ENCODE measurements around the gene AKAP6. TPM values are rescaled to one million over a fixed set of nuclear protein-coding genes. Genes with fewer than 3 reads are reported as not detected.
A peak's percentile ranks its signal among the peaks of the same experiment; 100 is the strongest.

AKAP6 gene
- total and polyA plus RNA-seq, 5 donors: 15.8 to 138 (median 115) TPM

GRCh38 chr14:32627545-32628298 lies 298.6 kb downstream of the AKAP6 start:
- DNase-seq: no peak
- intact Hi-C loops (cut with DNase I): no loop called here
- Histone ChIP-seq H3K4me1 (ENCODE audit: control insufficient read depth, insufficient read depth, low read length) (peaks cover under 1% of the 10 kb centered on the region), H3K4me3 (ENCODE audit: low read length) (no peak overlapping the region), H3K27me3 (ENCODE audit: control insufficient read depth, insufficient read depth) (no peaks in the 10 kb centered on the region), H3K27ac (ENCODE audit: low read length) (no peak overlapping the region), H3K9me3 (ENCODE audit: control insufficient read depth, low read length) (no peaks in the 10 kb centered on the region)
- WGBS: 82% methylated on average over 4 of the region's 4 CpGs
- ATAC-seq: no peak

GRCh38 chr14:32629236-32629635 lies 300.1 kb downstream of the AKAP6 start:
- Histone ChIP-seq H3K4me3 (ENCODE audit: low read length) (no peak overlapping the region), H3K9me3 (ENCODE audit: control insufficient read depth, low read length) (no peaks in the 10 kb centered on the region), H3K27ac (ENCODE audit: low read length) (no peak overlapping the region), H3K27me3 (ENCODE audit: control insufficient read depth, insufficient read depth) (no peaks in the 10 kb centered on the region), H3K4me1 (ENCODE audit: control insufficient read depth, insufficient read depth, low read length) (no peaks in the 10 kb centered on the region)
- intact Hi-C loops (cut with DNase I): no loop called here
- ATAC-seq (no peak), DNase-seq (no peak)
- 53% methylated on average over 3 of the region's 3 CpGs for WGBS

- Histone ChIP-seq H3K4me1 (ENCODE audit: control insufficient read depth, insufficient read depth, low read length) (no peaks in the 10 kb centered on the region), H3K9me3 (ENCODE audit: control insufficient read depth, low read length) (no peaks in the 10 kb centered on the region), H3K27ac (ENCODE audit: low read length) (no peak overlapping the region), H3K4me3 (ENCODE audit: low read length) (no peak overlapping the region), H3K27me3 (ENCODE audit: control insufficient read depth, insufficient read depth) (no peaks in the 10 kb centered on the region)
- no peak for ATAC-seq
- no peak for DNase-seq
- intact Hi-C loops (cut with DNase I): no loop called here
Measured at GRCh38 chr14:32630701-32631100, 301.6 kb downstream of the AKAP6 start.

- ATAC-seq: no peak
- Histone ChIP-seq H3K9me3 (ENCODE audit: control insufficient read depth, low read length) (no peaks in the 10 kb centered on the region), H3K27ac (ENCODE audit: low read length) (peak overlapping the region; percentile 7), H3K27me3 (ENCODE audit: control insufficient read depth, insufficient read depth) (no peaks in the 10 kb centered on the region), H3K4me1 (ENCODE audit: control insufficient read depth, insufficient read depth, low read length) (peaks cover 3% of the 10 kb centered on the region), H3K4me3 (ENCODE audit: low read length) (no peak overlapping the region)
- DNase-seq: no peak
- intact Hi-C loops (cut with DNase I): no loop called here
- 81% methylated on average over 3 of the region's 3 CpGs for WGBS
Measured at GRCh38 chr14:32633224-32633859, 304.2 kb downstream of the AKAP6 start.

- DNase-seq (no peak), ATAC-seq (no peak)
- Histone ChIP-seq H3K9me3 (ENCODE audit: control insufficient read depth, low read length) (no peaks in the 10 kb centered on the region), H3K27ac (ENCODE audit: low read length) (no peak overlapping the region), H3K27me3 (ENCODE audit: control insufficient read depth, insufficient read depth) (no peaks in the 10 kb centered on the region), H3K4me1 (ENCODE audit: control insufficient read depth, insufficient read depth, low read length) (peaks cover 3% of the 10 kb centered on the region), H3K4me3 (ENCODE audit: low read length) (no peak overlapping the region)
- intact Hi-C loops (cut with DNase I): no loop called here
Measured at GRCh38 chr14:32633930-32634329, 304.8 kb downstream of the AKAP6 start.

GRCh38 chr14:32635061-32635719 lies 306.1 kb downstream of the AKAP6 start:
- Histone ChIP-seq H3K27ac (ENCODE audit: low read length) (no peak overlapping the region), H3K27me3 (ENCODE audit: control insufficient read depth, insufficient read depth) (no peaks in the 10 kb centered on the region), H3K9me3 (ENCODE audit: control insufficient read depth, low read length) (no peaks in the 10 kb centered on the region), H3K4me1 (ENCODE audit: control insufficient read depth, insufficient read depth, low read length) (peaks cover 3% of the 10 kb centered on the region), H3K4me3 (ENCODE audit: low read length) (peak overlapping the region; percentile 42)
- intact Hi-C loops (cut with DNase I): no loop called here
- DNase-seq: no peak
- ATAC-seq: peak; percentile 54 to 79
- 13% methylated on average over 2 of the region's 2 CpGs for WGBS

- H3K4me3 ChIP-seq (ENCODE audit: low read length): no peak overlapping the region
- ATAC-seq (no peak), DNase-seq (no peak)
- H3K9me3 ChIP-seq (ENCODE audit: control insufficient read depth, low read length): no peaks in the 10 kb centered on the region
- H3K4me1 ChIP-seq (ENCODE audit: control insufficient read depth, insufficient read depth, low read length): peaks cover 3% of the 10 kb centered on the region
- H3K27me3 ChIP-seq (ENCODE audit: control insufficient read depth, insufficient read depth): no peaks in the 10 kb centered on the region
- WGBS: 70% methylated on average over 2 of the region's 2 CpGs
- intact Hi-C loops (cut with DNase I): no loop called here
- no peak overlapping the region for H3K27ac ChIP-seq (ENCODE audit: low read length)
Measured at GRCh38 chr14:32637582-32637981, 308.5 kb downstream of the AKAP6 start.

GRCh38 chr14:32639208-32639607 lies 310.1 kb downstream of the AKAP6 start:
- H3K4me1 ChIP-seq (ENCODE audit: control insufficient read depth, insufficient read depth, low read length): peaks cover 3% of the 10 kb centered on the region
- DNase-seq: no peak
- no peak for ATAC-seq
- intact Hi-C loops (cut with DNase I): no loop called here
- 97% methylated on average over 2 of the region's 2 CpGs for WGBS
- H3K9me3 ChIP-seq (ENCODE audit: control insufficient read depth, low read length): no peaks in the 10 kb centered on the region
- no peak overlapping the region for H3K27ac ChIP-seq (ENCODE audit: low read length)
- no peaks in the 10 kb centered on the region for H3K27me3 ChIP-seq (ENCODE audit: control insufficient read depth, insufficient read depth)
- no peak overlapping the region for H3K4me3 ChIP-seq (ENCODE audit: low read length)

GRCh38 chr14:32645551-32645950 lies 316.5 kb downstream of the AKAP6 start:
- ATAC-seq: no peak
- intact Hi-C loops (cut with DNase I): no loop called here
- WGBS: 96% methylated on average over 1 of the region's 1 CpG
- DNase-seq: no peak
- no peaks in the 10 kb centered on the region for H3K4me1 ChIP-seq (ENCODE audit: control insufficient read depth, insufficient read depth, low read length)
- no peak overlapping the region for H3K27ac ChIP-seq (ENCODE audit: low read length)
- no peak overlapping the region for H3K4me3 ChIP-seq (ENCODE audit: low read length)
- no peaks in the 10 kb centered on the region for H3K9me3 ChIP-seq (ENCODE audit: control insufficient read depth, low read length)
- H3K27me3 ChIP-seq (ENCODE audit: control insufficient read depth, insufficient read depth): no peaks in the 10 kb centered on the region

- intact Hi-C loops (cut with DNase I): no loop called here
- ATAC-seq (no peak), DNase-seq (no peak)
- Histone ChIP-seq H3K4me3 (ENCODE audit: low read length) (no peak overlapping the region), H3K9me3 (ENCODE audit: control insufficient read depth, low read length) (no peaks in the 10 kb centered on the region), H3K27ac (ENCODE audit: low read length) (no peak overlapping the region), H3K27me3 (ENCODE audit: control insufficient read depth, insufficient read depth) (no peaks in the 10 kb centered on the region), H3K4me1 (ENCODE audit: control insufficient read depth, insufficient read depth, low read length) (peaks cover 1% of the 10 kb centered on the region)
Measured at GRCh38 chr14:32648434-32648833, 319.3 kb downstream of the AKAP6 start.

- WGBS: 97% methylated on average over 7 of the region's 7 CpGs
- no peak overlapping the region for H3K4me3 ChIP-seq (ENCODE audit: low read length)
- H3K27me3 ChIP-seq (ENCODE audit: control insufficient read depth, insufficient read depth): no peaks in the 10 kb centered on the region
- no peaks in the 10 kb centered on the region for H3K9me3 ChIP-seq (ENCODE audit: control insufficient read depth, low read length)
- H3K4me1 ChIP-seq (ENCODE audit: control insufficient read depth, insufficient read depth, low read length): peaks cover 1% of the 10 kb centered on the region
- H3K27ac ChIP-seq (ENCODE audit: low read length): no peak overlapping the region
- ATAC-seq (no peak), DNase-seq (no peak)
- intact Hi-C loops (cut with DNase I): no loop called here
Measured at GRCh38 chr14:32650030-32650429, 320.9 kb downstream of the AKAP6 start.

Measured in right cardiac atrium (tissue), 5 donors.